ENCODE data around the gene PEX7.

Gene PEX7

GRCh38 chr6:136859430-136859829 lies 37.0 kb downstream of the PEX7 start:
- H3K4me2 ChIP-seq (ENCODE audit: low read length, poor library complexity, severe bottlenecking): no peak overlapping the region
- H3K4me3 ChIP-seq (ENCODE audit: insufficient read depth in 1 of 2, low read depth in 1 of 2, low read length in 2 of 2): no peak overlapping the region
- H3K4ac ChIP-seq (ENCODE audit: low read depth in 1 of 2, low read length in 2 of 2): no peak overlapping the region
- no peak overlapping the region for H2BK120ac ChIP-seq (ENCODE audit: low read depth, low read length)
- no peak overlapping the region for H3K27ac ChIP-seq (ENCODE audit: low read length, poor library complexity, severe bottlenecking)
- no peak overlapping the region for H4K91ac ChIP-seq (ENCODE audit: low read length)
- H2BK12ac ChIP-seq (ENCODE audit: low read length in 2 of 2): no peak overlapping the region
- H3K23ac ChIP-seq (ENCODE audit: low read length in 2 of 2): no peak overlapping the region
- no peaks in the 10 kb centered on the region for H3K27me3 ChIP-seq (ENCODE audit: control insufficient read depth in 1 of 2, insufficient read depth in 1 of 2, low read length in 2 of 2)
- H2AFZ ChIP-seq (ENCODE audit: low read depth, low read length): no peak overlapping the region
- H3K18ac ChIP-seq (ENCODE audit: low read depth in 1 of 2, low read length in 2 of 2): no peak overlapping the region
- DNase-seq: no peak
- no peak overlapping the region for H2BK5ac ChIP-seq (ENCODE audit: low read depth, low read length, poor library complexity, severe bottlenecking)
- no peak overlapping the region for H2AK5ac ChIP-seq (ENCODE audit: low read length, severe bottlenecking)
- no peak overlapping the region for H3K14ac ChIP-seq (ENCODE audit: low read length in 2 of 2)
- no peaks in the 10 kb centered on the region for H3K9me3 ChIP-seq (ENCODE audit: control insufficient read depth, low read length)
- H3K36me3 ChIP-seq (ENCODE audit: control insufficient read depth in 1 of 2, insufficient read depth in 2 of 2, low read depth in 1 of 2, low read length in 2 of 2): peaks cover 0 to 2% of the 10 kb centered on the region in 2 experiments
- no peak overlapping the region for H4K8ac ChIP-seq (ENCODE audit: low read length)
- no peak overlapping the region for H3K9ac ChIP-seq (ENCODE audit: low read length)
- peaks cover 6% of the 10 kb centered on the region for H3K79me1 ChIP-seq (replicated peaks; ENCODE audit: low read length, poor library complexity, severe bottlenecking)
- 98% methylated on average over 5 of the region's 5 CpGs for WGBS
- H2BK15ac ChIP-seq (ENCODE audit: low read depth, poor library complexity, severe bottlenecking): no peak overlapping the region
- H3K4me1 ChIP-seq (ENCODE audit: control insufficient read depth, insufficient read depth, low read depth, low read length): no peaks in the 10 kb centered on the region

DNA sequence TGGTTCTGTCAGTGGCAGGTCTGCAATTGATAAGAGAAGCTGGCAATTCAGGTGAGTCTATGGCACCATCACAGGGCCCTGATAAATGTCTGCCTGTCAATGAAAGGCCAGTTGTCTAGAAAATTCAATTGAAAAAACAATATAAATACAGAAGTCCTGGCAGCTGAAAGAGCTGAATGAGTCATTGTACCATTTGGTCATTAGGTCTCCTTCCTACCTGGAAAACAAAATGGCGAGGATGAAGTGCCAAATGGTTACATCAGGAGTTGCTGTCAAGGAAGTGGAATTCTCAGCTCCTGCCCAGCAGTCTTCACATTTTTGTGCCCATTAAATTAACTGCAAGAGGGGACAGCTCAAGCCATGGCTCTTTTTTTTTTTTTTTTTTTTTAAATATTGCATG lies 37.7 kb downstream of the PEX7 start:
- H2BK15ac ChIP-seq (ENCODE audit: low read depth, poor library complexity, severe bottlenecking): no peak overlapping the region
- peaks cover 0 to 2% of the 10 kb centered on the region in 2 experiments for H3K36me3 ChIP-seq (ENCODE audit: control insufficient read depth in 1 of 2, insufficient read depth in 2 of 2, low read depth in 1 of 2, low read length in 2 of 2)
- no peak overlapping the region for H3K4me3 ChIP-seq (ENCODE audit: insufficient read depth in 1 of 2, low read depth in 1 of 2, low read length in 2 of 2)
- no peak overlapping the region for H2BK120ac ChIP-seq (ENCODE audit: low read depth, low read length)
- no peak overlapping the region for H3K4me2 ChIP-seq (ENCODE audit: low read length, poor library complexity, severe bottlenecking)
- H3K14ac ChIP-seq (ENCODE audit: low read length in 2 of 2): no peak overlapping the region
- no peak overlapping the region for H3K27ac ChIP-seq (ENCODE audit: low read length, poor library complexity, severe bottlenecking)
- no peak overlapping the region for H4K8ac ChIP-seq (ENCODE audit: low read length)
- no peak overlapping the region for H3K23ac ChIP-seq (ENCODE audit: low read length in 2 of 2)
- H3K79me1 ChIP-seq (replicated peaks; ENCODE audit: low read length, poor library complexity, severe bottlenecking): peaks cover 6% of the 10 kb centered on the region
- no peak overlapping the region for H3K18ac ChIP-seq (ENCODE audit: low read depth in 1 of 2, low read length in 2 of 2)
- no peak overlapping the region for H3K9ac ChIP-seq (ENCODE audit: low read length)
- H4K91ac ChIP-seq (ENCODE audit: low read length): no peak overlapping the region
- H2BK12ac ChIP-seq (ENCODE audit: low read length in 2 of 2): no peak overlapping the region
- no peak overlapping the region for H3K4ac ChIP-seq (ENCODE audit: low read depth in 1 of 2, low read length in 2 of 2)
- no peaks in the 10 kb centered on the region for H3K9me3 ChIP-seq (ENCODE audit: control insufficient read depth, low read length)
- H2AFZ ChIP-seq (ENCODE audit: low read depth, low read length): no peak overlapping the region
- no peak overlapping the region for H2BK5ac ChIP-seq (ENCODE audit: low read depth, low read length, poor library complexity, severe bottlenecking)
- no peaks in the 10 kb centered on the region for H3K27me3 ChIP-seq (ENCODE audit: control insufficient read depth in 1 of 2, insufficient read depth in 1 of 2, low read length in 2 of 2)
- WGBS: 97% methylated on average over 1 of the region's 1 CpG
- H3K4me1 ChIP-seq (ENCODE audit: control insufficient read depth, insufficient read depth, low read depth, low read length): no peaks in the 10 kb centered on the region
- H2AK5ac ChIP-seq (ENCODE audit: low read length, severe bottlenecking): no peak overlapping the region
- no peak for DNase-seq

- Histone ChIP-seq H2BK15ac (ENCODE audit: low read depth, poor library complexity, severe bottlenecking) (no peak overlapping the region), H2BK120ac (ENCODE audit: low read depth, low read length) (no peak overlapping the region), H3K4me3 (ENCODE audit: insufficient read depth in 1 of 2, low read depth in 1 of 2, low read length in 2 of 2) (no peak overlapping the region), H3K23ac (ENCODE audit: low read length in 2 of 2) (no peak overlapping the region), H2BK12ac (ENCODE audit: low read length in 2 of 2) (no peak overlapping the region), H3K27ac (ENCODE audit: low read length, poor library complexity, severe bottlenecking) (no peak overlapping the region), H3K9ac (ENCODE audit: low read length) (no peak overlapping the region), H4K8ac (ENCODE audit: low read length) (no peak overlapping the region), H3K79me1 (replicated peaks; ENCODE audit: low read length, poor library complexity, severe bottlenecking) (peaks cover 6% of the 10 kb centered on the region), H3K14ac (ENCODE audit: low read length in 2 of 2) (no peak overlapping the region), H4K91ac (ENCODE audit: low read length) (no peak overlapping the region), H3K18ac (ENCODE audit: low read depth in 1 of 2, low read length in 2 of 2) (no peak overlapping the region), H3K9me3 (ENCODE audit: control insufficient read depth, low read length) (no peaks in the 10 kb centered on the region), H2AFZ (ENCODE audit: low read depth, low read length) (no peak overlapping the region), H2AK5ac (ENCODE audit: low read length, severe bottlenecking) (no peak overlapping the region), H3K4me1 (ENCODE audit: control insufficient read depth, insufficient read depth, low read depth, low read length) (no peaks in the 10 kb centered on the region), H3K4ac (ENCODE audit: low read depth in 1 of 2, low read length in 2 of 2) (no peak overlapping the region), H3K27me3 (ENCODE audit: control insufficient read depth in 1 of 2, insufficient read depth in 1 of 2, low read length in 2 of 2) (no peaks in the 10 kb centered on the region), H3K4me2 (ENCODE audit: low read length, poor library complexity, severe bottlenecking) (peak overlapping the region; percentile 23), H3K36me3 (ENCODE audit: control insufficient read depth in 1 of 2, insufficient read depth in 2 of 2, low read depth in 1 of 2, low read length in 2 of 2) (peaks cover 0 to 2% of the 10 kb centered on the region in 2 experiments), H2BK5ac (ENCODE audit: low read depth, low read length, poor library complexity, severe bottlenecking) (no peak overlapping the region)
- no peak for DNase-seq
- 100% methylated on average over 1 of the region's 1 CpG for WGBS
These were observed 40.3 kb downstream of the PEX7 start for GRCh38 chr6:136862662-136863061.

- H2BK15ac ChIP-seq (ENCODE audit: low read depth, poor library complexity, severe bottlenecking): no peak overlapping the region
- H4K8ac ChIP-seq (ENCODE audit: low read length): no peak overlapping the region
- no peak overlapping the region for H2BK12ac ChIP-seq (ENCODE audit: low read length in 2 of 2)
- H3K4me3 ChIP-seq (ENCODE audit: insufficient read depth in 1 of 2, low read depth in 1 of 2, low read length in 2 of 2): no peak overlapping the region
- H3K27ac ChIP-seq (ENCODE audit: low read length, poor library complexity, severe bottlenecking): no peak overlapping the region
- H3K9ac ChIP-seq (ENCODE audit: low read length): no peak overlapping the region
- no peak overlapping the region for H2AK5ac ChIP-seq (ENCODE audit: low read length, severe bottlenecking)
- H3K14ac ChIP-seq (ENCODE audit: low read length in 2 of 2): no peak overlapping the region
- H3K79me1 ChIP-seq (replicated peaks; ENCODE audit: low read length, poor library complexity, severe bottlenecking): peaks cover 6% of the 10 kb centered on the region
- H3K4me1 ChIP-seq (ENCODE audit: control insufficient read depth, insufficient read depth, low read depth, low read length): no peaks in the 10 kb centered on the region
- no peak overlapping the region for H3K18ac ChIP-seq (ENCODE audit: low read depth in 1 of 2, low read length in 2 of 2)
- H3K4me2 ChIP-seq (ENCODE audit: low read length, poor library complexity, severe bottlenecking): no peak overlapping the region
- no peak overlapping the region for H4K91ac ChIP-seq (ENCODE audit: low read length)
- no peaks in the 10 kb centered on the region for H3K9me3 ChIP-seq (ENCODE audit: control insufficient read depth, low read length)
- no peak overlapping the region for H3K4ac ChIP-seq (ENCODE audit: low read depth in 1 of 2, low read length in 2 of 2)
- no peak overlapping the region for H2AFZ ChIP-seq (ENCODE audit: low read depth, low read length)
- WGBS: 68% methylated on average over 4 of the region's 5 CpGs
- no peak overlapping the region for H3K23ac ChIP-seq (ENCODE audit: low read length in 2 of 2)
- DNase-seq: no peak
- H2BK120ac ChIP-seq (ENCODE audit: low read depth, low read length): no peak overlapping the region
- H3K27me3 ChIP-seq (ENCODE audit: control insufficient read depth in 1 of 2, insufficient read depth in 1 of 2, low read length in 2 of 2): no peaks in the 10 kb centered on the region
- no peaks in the 10 kb centered on the region for H3K36me3 ChIP-seq (ENCODE audit: control insufficient read depth in 1 of 2, insufficient read depth in 2 of 2, low read depth in 1 of 2, low read length in 2 of 2)
- no peak overlapping the region for H2BK5ac ChIP-seq (ENCODE audit: low read depth, low read length, poor library complexity, severe bottlenecking)
These were observed 41.4 kb downstream of the PEX7 start for GRCh38 chr6:136863752-136864151.
